GM18511 (cell line): ENCODE data around the gene C1orf87.
"Not testable (repeated sequence)": the region's sequence is repeated elsewhere in the genome, so short reads cannot be mapped to it uniquely, and the experiment has no call there.

Source experiments
- ATAC-seq: cut with Tn5 transposase; IDR thresholded peaks from one replicate; pipeline ENCODE4 v1.9.1; 2021; ENCODE audit warnings: mild to moderate bottlenecking, moderate library complexity; ENCODE audit not compliant: unreplicated experiment

The C1orf87 gene

GRCh38 chr1:59997479-59998115, 76.0 kb downstream of the C1orf87 start:
- ATAC-seq = no peak

GRCh38 chr1:59994302-59995198, 79.0 kb downstream of the C1orf87 start:
- no peak for ATAC-seq

- ATAC-seq = no peak
Observed at GRCh38 chr1:59992040-59992820, 81.3 kb downstream of the C1orf87 start.

- ATAC-seq = no peak
Observed at GRCh38 chr1:59990470-59990869, 83.1 kb downstream of the C1orf87 start.

GRCh38 chr1:59986516-59987310, 86.9 kb downstream of the C1orf87 start:
- ATAC-seq = no peak

- no peak for ATAC-seq
Observed at GRCh38 chr1:59985911-59986515, 87.6 kb downstream of the C1orf87 start.

- no peak for ATAC-seq
Observed at GRCh38 chr1:59979666-59980065, 93.9 kb downstream of the C1orf87 start.

GRCh38 chr1:59978511-59978910, 95.1 kb downstream of the C1orf87 start:
- ATAC-seq = no peak

GRCh38 chr1:59978026-59978425, 95.5 kb downstream of the C1orf87 start:
- ATAC-seq = no peak

GRCh38 chr1:59977075-59977410, 96.5 kb downstream of the C1orf87 start:
- ATAC-seq = no peak

- ATAC-seq = peak; percentile 68
Observed at GRCh38 chr1:59976194-59977074, 97.1 kb downstream of the C1orf87 start.

- no peak for ATAC-seq
Observed at GRCh38 chr1:59973719-59974118, 99.9 kb downstream of the C1orf87 start.

GRCh38 chr1:59972216-59972927, 101.2 kb downstream of the C1orf87 start:
- ATAC-seq = no peak

GRCh38 chr1:59971464-59971911, 102.1 kb downstream of the C1orf87 start:
- peak; percentile 90 for ATAC-seq

- ATAC-seq = not testable (repeated sequence)
Observed at GRCh38 chr1:59969542-59970175, 103.9 kb downstream of the C1orf87 start.

GRCh38 chr1:59968746-59969145, 104.8 kb downstream of the C1orf87 start:
- not testable (repeated sequence) for ATAC-seq

- ATAC-seq = no peak
Observed at GRCh38 chr1:59967780-59968179, 105.8 kb downstream of the C1orf87 start.

- ATAC-seq = no peak
Observed at GRCh38 chr1:59967141-59967697, 106.4 kb downstream of the C1orf87 start.
